H9 (cell line): ENCODE measurements around the gene ARHGEF7. TPM values are rescaled to one million over a fixed set of nuclear protein-coding genes. Genes with fewer than 3 reads are reported as not detected.

Experiments used
- DNase-seq: peaks from one replicate; pipeline ENCODE4 v3.0.0-alpha.2; 2017
- H2AFZ ChIP-seq: one replicate; pipeline ENCODE4 v1.6.1; 2013; ENCODE audit warnings: mild to moderate bottlenecking, low read length, control low read depth, moderate library complexity
- H2AK5ac ChIP-seq: 2 replicates; pipeline ENCODE4 v1.6.1; 2013; ENCODE audit warnings: low read length, control low read depth, mixed read lengths; ENCODE audit not compliant: insufficient read length
- H2BK120ac ChIP-seq: one replicate; pipeline ENCODE4 v1.6.1; 2013; ENCODE audit warnings: low read depth, mild to moderate bottlenecking, low read length, control low read depth, inconsistent platforms; ENCODE audit not compliant: poor library complexity, severe bottlenecking
- H2BK12ac ChIP-seq: 2 replicates; pipeline ENCODE4 v1.6.1; 2013; ENCODE audit warnings: low read length, control low read depth, mixed read lengths, low read depth; ENCODE audit not compliant: insufficient read length
- H2BK15ac ChIP-seq: 2 replicates; pipeline ENCODE4 v1.6.1; 2013; ENCODE audit warnings: low read depth, low read length, control low read depth
- H2BK20ac ChIP-seq: one replicate; pipeline ENCODE4 v1.6.1; 2013; ENCODE audit warnings: low read depth, mild to moderate bottlenecking, low read length, control low read depth, inconsistent platforms; ENCODE audit not compliant: poor library complexity, severe bottlenecking
- H2BK5ac ChIP-seq: 2 replicates; pipeline ENCODE4 v1.6.1; 2013; ENCODE audit warnings: low read length, control low read depth, mixed read lengths; ENCODE audit not compliant: insufficient read length
- H3K14ac ChIP-seq: 2 replicates; pipeline ENCODE4 v1.6.1; 2013; ENCODE audit warnings: low read length, control low read depth; ENCODE audit not compliant: insufficient read depth
- H3K18ac ChIP-seq: 2 replicates; pipeline ENCODE4 v1.6.1; 2013; ENCODE audit warnings: low read depth, mild to moderate bottlenecking, mixed read lengths, low read length, control low read depth; ENCODE audit not compliant: insufficient read length
- H3K23ac ChIP-seq: 2 replicates; pipeline ENCODE4 v1.6.1; 2013; ENCODE audit warnings: low read length, control low read depth, mixed read lengths, low read depth; ENCODE audit not compliant: insufficient read length
- H3K23me2 ChIP-seq: 2 replicates; pipeline ENCODE4 v1.6.1; 2013; ENCODE audit warnings: low read depth, mild to moderate bottlenecking, mixed read lengths, low read length, control low read depth; ENCODE audit not compliant: insufficient read length, poor library complexity, severe bottlenecking
- H3K27ac ChIP-seq: 2 replicates; pipeline ENCODE4 v1.5.1; 2013; ENCODE audit warnings: low read length, control low read depth, mixed read lengths, low read depth; ENCODE audit not compliant: insufficient read length
- H3K27me3 ChIP-seq: 2 replicates; pipeline ENCODE4 v1.6.1; 2013; ENCODE audit warnings: low read length, control low read depth, inconsistent platforms; ENCODE audit not compliant: insufficient read depth
- H3K4ac ChIP-seq: 2 replicates; pipeline ENCODE4 v1.6.1; 2013; ENCODE audit warnings: low read depth, mild to moderate bottlenecking, control low read depth, inconsistent platforms, low read length, moderate library complexity
- H3K4me1 ChIP-seq: 2 replicates; pipeline ENCODE4 v1.6.1; 2013; ENCODE audit warnings: low read length, control low read depth, inconsistent platforms; ENCODE audit not compliant: insufficient read depth
- H3K4me2 ChIP-seq: 2 replicates; pipeline ENCODE4 v1.6.1; 2013; ENCODE audit warnings: low read length, control low read depth, mixed read lengths; ENCODE audit not compliant: insufficient read length, insufficient read depth
- H3K56ac ChIP-seq: 2 replicates; pipeline ENCODE4 v1.6.1; 2013; ENCODE audit warnings: low read depth, mild to moderate bottlenecking, mixed read lengths, low read length, control low read depth; ENCODE audit not compliant: insufficient read length
- H3K79me1 ChIP-seq: 2 replicates; pipeline ENCODE4 v1.6.1; 2013; ENCODE audit warnings: low read depth, mild to moderate bottlenecking, moderate library complexity, low read length, control low read depth, inconsistent platforms; ENCODE audit not compliant: insufficient read depth, poor library complexity, severe bottlenecking
- H3K79me2 ChIP-seq: 2 replicates; pipeline ENCODE4 v1.6.1; 2013; ENCODE audit warnings: low read length, control low read depth, inconsistent platforms; ENCODE audit not compliant: insufficient read depth
- H3K9ac ChIP-seq: 2 replicates; pipeline ENCODE4 v1.6.1; 2013; ENCODE audit warnings: low read length, control low read depth, mixed read lengths; ENCODE audit not compliant: insufficient read length; ENCODE audit errors: extremely low read depth
- H3K9me3 ChIP-seq: one replicate; pipeline ENCODE4 v1.6.1; 2013; ENCODE audit warnings: low read depth, low read length, inconsistent platforms; ENCODE audit not compliant: control insufficient read depth
- H3T11ph ChIP-seq: one replicate; pipeline ENCODE4 v1.6.1; 2013; ENCODE audit warnings: mild to moderate bottlenecking, low read length, control low read depth, inconsistent platforms
- H4K20me1 ChIP-seq: one replicate; pipeline ENCODE4 v1.6.1; 2013; ENCODE audit not compliant: control insufficient read depth, insufficient read length, insufficient read depth
- H4K5ac ChIP-seq: 2 replicates; pipeline ENCODE4 v1.6.1; 2013; ENCODE audit warnings: low read depth, mild to moderate bottlenecking, mixed read lengths, low read length, control low read depth; ENCODE audit not compliant: insufficient read length
- H4K8ac ChIP-seq: replicated peaks from 2 replicates; pipeline ENCODE4 v1.6.1; 2013; ENCODE audit warnings: low read length, control low read depth, mixed read lengths, low read depth; ENCODE audit not compliant: insufficient read length
- H4K91ac ChIP-seq: 2 replicates; pipeline ENCODE4 v1.6.1; 2013; ENCODE audit warnings: low read depth, mild to moderate bottlenecking, moderate library complexity, mixed read lengths, low read length, control low read depth; ENCODE audit not compliant: insufficient read length
- H3K27ac Mint-ChIP-seq, 3 experiments: 2 replicates in 2 of 3; 3 replicates in 1 of 3; pipeline ENCODE4 v1.8.0; 2020 to 2021; ENCODE audit warnings: mixed read lengths in 3 of 3, mild to moderate bottlenecking in 1 of 3, moderate library complexity in 1 of 3
- H3K27me3 Mint-ChIP-seq: 2 replicates; pipeline ENCODE4 v1.8.0; 2021; ENCODE audit warnings: low read depth, mild to moderate bottlenecking, moderate library complexity, mixed read lengths
- H3K36me3 Mint-ChIP-seq, 3 experiments: 2 replicates in 2 of 3; 3 replicates in 1 of 3; pipeline ENCODE4 v1.8.0; 2020 to 2021; ENCODE audit warnings: low read depth in 3 of 3, mixed read lengths in 3 of 3; ENCODE audit not compliant: insufficient read depth in 1 of 3
- H3K4me1 Mint-ChIP-seq, 2 experiments: 2 replicates each; pipeline ENCODE4 v1.8.0; 2020; ENCODE audit warnings: mixed read lengths in 2 of 2
- H3K4me3 Mint-ChIP-seq, 2 experiments: 2 replicates in 1 of 2; 3 replicates in 1 of 2; pipeline ENCODE4 v1.8.0; 2020 to 2021; ENCODE audit warnings: mild to moderate bottlenecking in 2 of 2, mixed read lengths in 2 of 2, moderate library complexity in 1 of 2
- H3K9me3 Mint-ChIP-seq, 2 experiments: 2 replicates in 1 of 2; 3 replicates in 1 of 2; pipeline ENCODE4 v1.8.0; 2020; ENCODE audit warnings: mild to moderate bottlenecking in 2 of 2, mixed read lengths in 2 of 2, moderate library complexity in 1 of 2
- CTCF ChIP-seq: fragments of 200-600 bp; sonication (generic); conservative IDR thresholded peaks from 3 replicates; pipeline ENCODE4 v1.8.0; 2021; ENCODE audit warnings: antibody characterized with exemption, mild to moderate bottlenecking
- WGBS: extraction: QIAGEN DNeasy Blood & Tissue Kit; methylation state at CpG from one replicate; pipeline ENCODE4 v1.1.7; 2013; ENCODE audit warnings: missing lambda C conversion rate, low lambda C conversion rate, mixed read lengths; ENCODE audit not compliant: insufficient read length; ENCODE audit errors: extremely low coverage; 5-methylcytosine and 5-hydroxymethylcytosine counted together
- total RNA-seq: library from RNA; stranded (reverse); gene quantifications from 2 replicates; pipeline ENCODE4 v1.2.1, GENCODE V29; 2021

The ARHGEF7 gene
- total RNA-seq, 1 experiment from 2014 or later = 51.9 TPM

GRCh38 chr13:111216166-111216960, 101.3 kb downstream of the ARHGEF7 start:
- H3K27me3 Mint-ChIP-seq = no peaks in the 10 kb centered on the region
- Histone ChIP-seq H3K14ac (no peak overlapping the region), H3K9ac (no peak overlapping the region), H2BK15ac (no peak overlapping the region), H2BK5ac (no peak overlapping the region), H3K23ac (no peak overlapping the region), H3K27ac (no peak overlapping the region), H3K9me3 (no peaks in the 10 kb centered on the region), H3K79me1 (peaks cover 10% of the 10 kb centered on the region), H3K23me2 (peaks cover 2% of the 10 kb centered on the region), H4K20me1 (no peaks in the 10 kb centered on the region), H2AFZ (no peak overlapping the region), H3K56ac (no peak overlapping the region), H4K91ac (no peak overlapping the region), H3K79me2 (peaks cover 10% of the 10 kb centered on the region; the same call in 1 of the 2 replicates), H2BK12ac (no peak overlapping the region), H3T11ph (no peak overlapping the region), H2AK5ac (no peak overlapping the region), H3K4me1 (peaks cover 26% of the 10 kb centered on the region), H2BK20ac (no peak overlapping the region), H3K18ac (no peak overlapping the region), H3K4me2 (no peak overlapping the region), H3K4ac (no peak overlapping the region), H4K8ac (no peak overlapping the region), H2BK120ac (no peak overlapping the region), H3K27me3 (no peaks in the 10 kb centered on the region), H4K5ac (no peak overlapping the region)
- H3K27ac Mint-ChIP-seq = peak overlapping the region; percentile 66 to 85 (median 84); a peak in 6 of 7 replicates
- no CpG with 5 or more reads among the region's 15 CpGs for WGBS
- TF ChIP-seq CTCF = peak; percentile 61
- H3K4me3 Mint-ChIP-seq = no peak overlapping the region; a peak in 1 of 5 replicates
- H3K36me3 Mint-ChIP-seq = peaks cover 0 to 5% (median 0%) of the 10 kb centered on the region in 3 experiments; a peak in 2 of 7 replicates
- peaks cover 83 to 87% of the 10 kb centered on the region in 2 experiments for H3K4me1 Mint-ChIP-seq
- H3K9me3 Mint-ChIP-seq = no peaks in the 10 kb centered on the region
- DNase-seq = peak; percentile 58
